Neural cell (in vitro differentiated cells): ENCODE measurements around the gene ERN2. TPM values are rescaled to one million over a fixed set of nuclear protein-coding genes. Genes with fewer than 3 reads are reported as not detected.

ENCODE experiments used
- H2AFZ ChIP-seq: fragments of 200-600, 300-800 bp; sonication (generic), shearing (Covaris generic); 2 replicates; pipeline ENCODE4 v1.6.0; 2014; ENCODE audit warnings: low read depth, mild to moderate bottlenecking, antibody characterized with exemption, low read length, moderate library complexity
- H3F3A ChIP-seq: fragments of 200-600 bp; shearing (Covaris generic); 2 replicates; pipeline ENCODE4 v1.6.1; 2016; ENCODE audit warnings: mild to moderate bottlenecking, moderate library complexity, mixed read lengths, antibody characterized with exemption, low read length; ENCODE audit not compliant: insufficient read depth, poor library complexity, severe bottlenecking
- H3K27ac ChIP-seq: fragments of 200-600, 300-800 bp; sonication (generic), shearing (Covaris generic); 2 replicates; pipeline ENCODE4 v1.5.1; 2014; ENCODE audit warnings: mild to moderate bottlenecking, low read length, moderate library complexity
- H3K27me3 ChIP-seq: fragments of 300-800, 200-600 bp; sonication (generic), shearing (Covaris generic); 2 replicates; pipeline ENCODE4 v1.6.0; 2014; ENCODE audit warnings: mild to moderate bottlenecking, low read depth, low read length, moderate library complexity; ENCODE audit not compliant: insufficient read depth
- H3K36me3 ChIP-seq: fragments of 300-800, 200-600 bp; sonication (generic), shearing (Covaris generic); 2 replicates; pipeline ENCODE4 v1.5.1; 2014; ENCODE audit warnings: mild to moderate bottlenecking, antibody characterized with exemption, low read length, moderate library complexity; ENCODE audit not compliant: insufficient read depth
- H3K4me2 ChIP-seq: fragments of 300-800, 200-600 bp; sonication (generic), shearing (Covaris generic); 2 replicates; pipeline ENCODE4 v1.6.0; 2014; ENCODE audit warnings: mild to moderate bottlenecking, low read length
- H3K4me3 ChIP-seq: fragments of 300-800, 200-600 bp; sonication (generic), shearing (Covaris generic); 2 replicates; pipeline ENCODE4 v1.5.1; 2014; ENCODE audit warnings: mild to moderate bottlenecking, low read length, moderate library complexity
- H3K79me2 ChIP-seq: fragments of 200-600 bp; shearing (Covaris generic); replicated peaks from 2 replicates; pipeline ENCODE4 v1.6.0; 2014; ENCODE audit warnings: mild to moderate bottlenecking, low read length, moderate library complexity; ENCODE audit not compliant: insufficient read depth
- H3K9ac ChIP-seq: fragments of 300-800, 200-600 bp; sonication (generic), shearing (Covaris generic); 2 replicates; pipeline ENCODE4 v1.6.1; 2016; ENCODE audit warnings: mild to moderate bottlenecking, low read length, mixed read lengths
- H3K9me2 ChIP-seq: fragments of 200-600 bp; shearing (Covaris generic); 2 replicates; pipeline ENCODE4 v1.6.1; 2016; ENCODE audit warnings: mild to moderate bottlenecking, low read length, mixed read lengths; ENCODE audit not compliant: insufficient read depth
- H3K9me3 ChIP-seq: fragments of 200-600, 300-800 bp; sonication (generic), shearing (Covaris generic); 2 replicates; pipeline ENCODE4 v1.6.1; 2016; ENCODE audit warnings: mild to moderate bottlenecking, mixed run types, low read length, moderate library complexity, mixed read lengths
- H4K20me1 ChIP-seq: fragments of 200-600 bp; shearing (Covaris generic); 2 replicates; pipeline ENCODE4 v1.6.1; 2016; ENCODE audit warnings: mild to moderate bottlenecking, mixed run types; ENCODE audit not compliant: insufficient read depth
- EP300 ChIP-seq: fragments of 450-650 bp; conservative IDR thresholded peaks from 2 replicates; pipeline ENCODE4 v1.6.1; 2014; ENCODE audit warnings: antibody characterized with exemption, mild to moderate bottlenecking, moderate library complexity; ENCODE audit not compliant: poor library complexity, severe bottlenecking
- EZH2 ChIP-seq: fragments of 200-600, 300-800 bp; shearing (Covaris generic), sonication (generic); IDR thresholded peaks from 2 replicates; pipeline ENCODE4 v1.6.1; 2014; ENCODE audit warnings: antibody characterized with exemption, low read length, borderline replicate concordance, mild to moderate bottlenecking; ENCODE audit not compliant: insufficient read depth, poor library complexity, severe bottlenecking
- MXI1 ChIP-seq: fragments of 450-650 bp; conservative IDR thresholded peaks from 2 replicates; pipeline ENCODE4 v1.6.1; 2014; ENCODE audit warnings: antibody characterized with exemption, mild to moderate bottlenecking; ENCODE audit not compliant: poor library complexity, severe bottlenecking
- POLR2AphosphoS5 ChIP-seq: IDR thresholded peaks from 2 replicates; pipeline ENCODE4 v1.6.1; 2012
- RAD21 ChIP-seq: fragments of 450-650 bp; conservative IDR thresholded peaks from 2 replicates; pipeline ENCODE4 v1.6.1; 2014; ENCODE audit warnings: antibody characterized with exemption, mild to moderate bottlenecking, moderate library complexity
- SMC3 ChIP-seq: fragments of 450-650 bp; conservative IDR thresholded peaks from 2 replicates; pipeline ENCODE4 v1.6.1; 2014; ENCODE audit warnings: antibody characterized with exemption, mild to moderate bottlenecking, moderate library complexity; ENCODE audit not compliant: poor library complexity
- TAF1 ChIP-seq: IDR thresholded peaks from 2 replicates; pipeline ENCODE4 v1.6.1; 2012; ENCODE audit warnings: low read depth
- polyA minus RNA-seq: library from RNA; depleted of rRNA, polyadenylated mRNA; stranded (reverse); fragments of >200 nt; gene quantifications from 2 replicates; pipeline ENCODE4 v1.2.3, GENCODE V29; 2014
- polyA plus RNA-seq: library from polyadenylated mRNA; depleted of rRNA; stranded (reverse); fragments of >200 nt; gene quantifications from 2 replicates; pipeline ENCODE4 v1.2.3, GENCODE V29; 2014
- TF ChIP-seq, protein P1 (sequence below): fragments of 450-650 bp; IDR thresholded peaks from 2 replicates; pipeline ENCODE4 v1.5.1; 2014; ENCODE audit warnings: antibody characterized with exemption, mild to moderate bottlenecking, moderate library complexity; ENCODE audit not compliant: poor library complexity, severe bottlenecking
- TF ChIP-seq, protein P2 (sequence below): IDR thresholded peaks from 2 replicates; pipeline ENCODE4 v1.6.1; 2012; ENCODE audit warnings: borderline replicate concordance

Gene ERN2
- polyA plus RNA-seq (not detected in 2 replicates), polyA minus RNA-seq (0.73 TPM in 1 of 2 replicates, not detected in the other)

DNA sequence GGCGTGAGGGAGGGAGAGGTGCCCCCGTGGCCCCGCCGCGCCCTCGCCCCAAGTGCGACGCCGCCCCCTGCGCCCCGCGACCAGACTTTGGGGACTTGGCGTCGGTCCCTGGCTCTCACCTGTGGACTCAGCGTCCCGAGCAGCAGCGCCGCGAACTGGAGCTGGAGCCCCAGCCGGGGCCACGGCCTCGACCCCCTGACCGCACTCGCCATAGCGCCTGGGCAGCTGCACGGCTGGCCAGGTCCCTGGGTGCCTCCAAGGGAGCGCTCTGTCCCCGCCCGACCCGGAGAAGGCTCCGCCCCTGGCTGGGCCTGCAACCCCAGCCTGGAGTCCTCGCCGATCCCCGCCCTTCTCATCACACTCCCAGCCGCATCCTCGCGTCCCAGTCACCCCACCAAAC is at the start of gene ERN2:
Gene ERN2 (minus strand): TSS at position 247 of the 400 bp plus-strand sequence. CDS start 35 bp downstream, at position 212.
- Histone ChIP-seq H4K20me1 (no peaks in the 10 kb centered on the region), H3K36me3 (no peaks in the 10 kb centered on the region), H3K4me3 (no peak within 1 kb of the TSS), H3K79me2 (no peaks in the 10 kb centered on the region), H3K4me2 (no peak within 1 kb of the TSS), H3F3A (no peaks in the 10 kb centered on the region), H3K9me2 (no peaks in the 10 kb centered on the region), H3K27ac (no peak within 1 kb of the TSS), H3K9ac (no peak within 1 kb of the TSS), H3K9me3 (no peaks in the 10 kb centered on the region), H3K27me3 (peaks cover 29% of the 10 kb centered on the region), H2AFZ (no peak within 1 kb of the TSS)
- TF ChIP-seq TAF1 (no peak), RAD21 (no peak), SMC3 (no peak), POLR2AphosphoS5 (no peak), MXI1 (no peak), EP300 (no peak), EZH2 (no peak)
- TF ChIP-seq, protein P1, sequence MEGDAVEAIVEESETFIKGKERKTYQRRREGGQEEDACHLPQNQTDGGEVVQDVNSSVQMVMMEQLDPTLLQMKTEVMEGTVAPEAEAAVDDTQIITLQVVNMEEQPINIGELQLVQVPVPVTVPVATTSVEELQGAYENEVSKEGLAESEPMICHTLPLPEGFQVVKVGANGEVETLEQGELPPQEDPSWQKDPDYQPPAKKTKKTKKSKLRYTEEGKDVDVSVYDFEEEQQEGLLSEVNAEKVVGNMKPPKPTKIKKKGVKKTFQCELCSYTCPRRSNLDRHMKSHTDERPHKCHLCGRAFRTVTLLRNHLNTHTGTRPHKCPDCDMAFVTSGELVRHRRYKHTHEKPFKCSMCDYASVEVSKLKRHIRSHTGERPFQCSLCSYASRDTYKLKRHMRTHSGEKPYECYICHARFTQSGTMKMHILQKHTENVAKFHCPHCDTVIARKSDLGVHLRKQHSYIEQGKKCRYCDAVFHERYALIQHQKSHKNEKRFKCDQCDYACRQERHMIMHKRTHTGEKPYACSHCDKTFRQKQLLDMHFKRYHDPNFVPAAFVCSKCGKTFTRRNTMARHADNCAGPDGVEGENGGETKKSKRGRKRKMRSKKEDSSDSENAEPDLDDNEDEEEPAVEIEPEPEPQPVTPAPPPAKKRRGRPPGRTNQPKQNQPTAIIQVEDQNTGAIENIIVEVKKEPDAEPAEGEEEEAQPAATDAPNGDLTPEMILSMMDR: no peak
- TF ChIP-seq, protein P2, sequence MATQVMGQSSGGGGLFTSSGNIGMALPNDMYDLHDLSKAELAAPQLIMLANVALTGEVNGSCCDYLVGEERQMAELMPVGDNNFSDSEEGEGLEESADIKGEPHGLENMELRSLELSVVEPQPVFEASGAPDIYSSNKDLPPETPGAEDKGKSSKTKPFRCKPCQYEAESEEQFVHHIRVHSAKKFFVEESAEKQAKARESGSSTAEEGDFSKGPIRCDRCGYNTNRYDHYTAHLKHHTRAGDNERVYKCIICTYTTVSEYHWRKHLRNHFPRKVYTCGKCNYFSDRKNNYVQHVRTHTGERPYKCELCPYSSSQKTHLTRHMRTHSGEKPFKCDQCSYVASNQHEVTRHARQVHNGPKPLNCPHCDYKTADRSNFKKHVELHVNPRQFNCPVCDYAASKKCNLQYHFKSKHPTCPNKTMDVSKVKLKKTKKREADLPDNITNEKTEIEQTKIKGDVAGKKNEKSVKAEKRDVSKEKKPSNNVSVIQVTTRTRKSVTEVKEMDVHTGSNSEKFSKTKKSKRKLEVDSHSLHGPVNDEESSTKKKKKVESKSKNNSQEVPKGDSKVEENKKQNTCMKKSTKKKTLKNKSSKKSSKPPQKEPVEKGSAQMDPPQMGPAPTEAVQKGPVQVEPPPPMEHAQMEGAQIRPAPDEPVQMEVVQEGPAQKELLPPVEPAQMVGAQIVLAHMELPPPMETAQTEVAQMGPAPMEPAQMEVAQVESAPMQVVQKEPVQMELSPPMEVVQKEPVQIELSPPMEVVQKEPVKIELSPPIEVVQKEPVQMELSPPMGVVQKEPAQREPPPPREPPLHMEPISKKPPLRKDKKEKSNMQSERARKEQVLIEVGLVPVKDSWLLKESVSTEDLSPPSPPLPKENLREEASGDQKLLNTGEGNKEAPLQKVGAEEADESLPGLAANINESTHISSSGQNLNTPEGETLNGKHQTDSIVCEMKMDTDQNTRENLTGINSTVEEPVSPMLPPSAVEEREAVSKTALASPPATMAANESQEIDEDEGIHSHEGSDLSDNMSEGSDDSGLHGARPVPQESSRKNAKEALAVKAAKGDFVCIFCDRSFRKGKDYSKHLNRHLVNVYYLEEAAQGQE: no peak

DNA sequence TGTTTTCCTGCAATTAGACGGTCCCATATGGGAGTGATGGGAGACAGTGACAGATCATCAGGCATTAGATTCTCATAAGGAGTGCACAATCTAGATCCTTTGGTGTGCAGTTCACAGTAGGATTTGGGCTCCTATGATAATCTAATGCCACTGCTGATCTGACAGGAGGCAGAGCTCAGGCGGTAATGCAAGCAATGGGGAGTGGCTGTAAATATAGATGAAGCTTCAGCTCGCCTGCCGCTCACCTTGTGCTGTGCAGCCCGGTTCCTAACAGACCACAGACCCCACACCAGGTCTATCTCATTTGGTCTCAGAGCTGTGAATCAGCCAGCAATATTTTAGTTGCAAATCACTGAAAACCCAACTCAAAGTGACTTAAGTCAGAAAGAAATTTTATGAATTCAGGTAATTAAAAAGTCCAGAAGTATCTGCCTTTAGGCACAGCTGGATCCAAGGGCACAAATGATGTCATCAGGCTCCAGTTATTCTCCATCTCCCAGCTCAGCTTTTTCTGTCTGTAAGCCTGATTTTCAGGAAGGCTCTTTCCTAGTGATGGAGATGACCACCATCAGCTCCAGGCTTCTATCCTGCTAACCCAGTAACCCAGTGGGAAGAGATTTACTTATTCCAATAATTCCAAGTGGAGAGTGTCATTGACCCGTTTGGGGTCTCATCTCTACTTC is 45.1 kb upstream of the ERN2 start:
- no peaks in the 10 kb centered on the region for H3F3A ChIP-seq
- TF ChIP-seq MXI1 (no peak), TAF1 (no peak), RAD21 (no peak), SMC3 (no peak), EZH2 (no peak), POLR2AphosphoS5 (no peak), EP300 (no peak)
- TF ChIP-seq, protein P2: no peak
- TF ChIP-seq, protein P1: no peak
- no peaks in the 10 kb centered on the region for H3K79me2 ChIP-seq
- no peak overlapping the region for H3K4me3 ChIP-seq
- H3K27me3 ChIP-seq: peaks cover 24% of the 10 kb centered on the region
- no peaks in the 10 kb centered on the region for H3K9me2 ChIP-seq
- H4K20me1 ChIP-seq: no peaks in the 10 kb centered on the region
- no peak overlapping the region for H3K4me2 ChIP-seq
- no peak overlapping the region for H3K27ac ChIP-seq
- no peaks in the 10 kb centered on the region for H3K36me3 ChIP-seq
- H2AFZ ChIP-seq: no peak overlapping the region
- no peaks in the 10 kb centered on the region for H3K9me3 ChIP-seq
- H3K9ac ChIP-seq: no peak overlapping the region
